HCT116 (cell line): Measurements from ENCODE around the gene CEBPA. TPM values are rescaled to one million over a fixed set of nuclear protein-coding genes. Genes with fewer than 3 reads are reported as not detected.

ENCODE experiments used
- ATAC-seq: fragments of 200-7000 bp; cut with Tn5 transposase; 2 replicates; pipeline ENCODE4 v1.9.1; 2020; ENCODE audit warnings: mild to moderate bottlenecking, moderate library complexity
- BruUV-seq: library from RNA; stranded (reverse); fragments of 400-500 nt; replicated peaks from 2 replicates; lab custom pipeline; 2021; lab: Mats Ljungman, UMichigan
- CTCF ChIA-PET: fragments of 300-600 bp; sonication (Branson Sonifier 250); formaldehyde crosslinking; loops from one replicate; lab custom pipeline; 2021; ENCODE audit warnings: antibody characterized with exemption; lab: Charles Lee
- POLR2A ChIA-PET: fragments of 300-600, 350-600 bp; sonication (Branson Sonifier 250); formaldehyde crosslinking; loops from one replicate; lab custom pipeline; 2021; ENCODE audit warnings: antibody characterized with exemption; lab: Charles Lee
- RAD21 ChIA-PET, 2 experiments: fragments of 300-600 bp; sonication (Branson Sonifier 250); formaldehyde crosslinking; loops; one replicate each; lab custom pipeline; 2023; ENCODE audit warnings: low total read pairs in 2 of 2; ENCODE audit not compliant: uncharacterized antibody in 2 of 2, unreplicated experiment in 2 of 2, low non-redundant PET in 1 of 2; lab: Charles Lee
- DNase-seq: peaks from one replicate; pipeline ENCODE4 v3.0.0-alpha.2; 2010; ENCODE audit warnings: low read depth, low spot score
- H2AFZ ChIP-seq: fragments of 200-600 bp; shearing (Covaris generic), sonication (generic); 2 replicates; pipeline ENCODE4 v1.6.1; 2017; ENCODE audit warnings: low read depth, mixed run types, mixed read lengths, antibody characterized with exemption, low read length; ENCODE audit not compliant: poor library complexity, severe bottlenecking
- H3K27ac ChIP-seq: 2 replicates; pipeline ENCODE4 v1.5.1; 2012; ENCODE audit warnings: low read depth, low read length
- H3K27me3 ChIP-seq: fragments of 200-600 bp; sonication (generic); 2 replicates; pipeline ENCODE4 v1.6.1; 2016; ENCODE audit warnings: mixed run types, low read length, mixed read lengths; ENCODE audit not compliant: insufficient read depth
- H3K36me3 ChIP-seq, 2 experiments: fragments of 200-500 bp in 1 of 2; fragments of 200-600 bp in 1 of 2; sonication (Bioruptor generic) in 1 of 2; sonication (generic) in 1 of 2; 2 replicates each; pipeline versions ENCODE4 v1.5.1 to v1.6.1; 2014 to 2016; ENCODE audit warnings: low read length in 2 of 2, inconsistent platforms in 1 of 2, mixed read lengths in 1 of 2, mixed run types in 1 of 2; ENCODE audit not compliant: insufficient read depth in 2 of 2, control insufficient read depth in 1 of 2
- H3K4me1 ChIP-seq, 2 experiments: fragments of 200-600 bp in 1 of 2; sonication (generic) in 1 of 2; 2 replicates each; pipeline versions ENCODE4 v1.5.1 to v1.6.1; 2012 to 2017; ENCODE audit warnings: low read length in 2 of 2, inconsistent platforms in 1 of 2, mild to moderate bottlenecking in 1 of 2, mixed read lengths in 1 of 2, mixed run types in 1 of 2, moderate library complexity in 1 of 2; ENCODE audit not compliant: insufficient read depth in 2 of 2, control insufficient read depth in 1 of 2
- H3K4me2 ChIP-seq: fragments of 200-600 bp; sonication (generic); 2 replicates; pipeline ENCODE4 v1.6.1; 2017; ENCODE audit warnings: mixed run types, low read length, mixed read lengths
- H3K4me3 ChIP-seq, 2 experiments: fragments of 200-600 bp in 1 of 2; sonication (generic) in 1 of 2; replicated peaks in 1 of 2; 2 replicates each; pipeline ENCODE4 v1.5.1; 2011 to 2016; ENCODE audit warnings: low read length in 2 of 2, control low read depth in 1 of 2, low read depth in 1 of 2, mild to moderate bottlenecking in 1 of 2, mixed read lengths in 1 of 2, mixed run types in 1 of 2
- H3K79me2 ChIP-seq: fragments of 200-600 bp; sonication (generic); 2 replicates; pipeline ENCODE4 v1.6.1; 2017; ENCODE audit warnings: mild to moderate bottlenecking, mixed run types, low read length, moderate library complexity, mixed read lengths; ENCODE audit not compliant: insufficient read depth
- H3K9ac ChIP-seq: fragments of 200-600 bp; sonication (generic); 2 replicates; pipeline ENCODE4 v1.6.1; 2016; ENCODE audit warnings: low read length, mixed read lengths
- H3K9me2 ChIP-seq: fragments of 200-600 bp; sonication (generic), shearing (Covaris generic); 2 replicates; pipeline ENCODE4 v1.6.1; 2017; ENCODE audit warnings: mixed run types, mild to moderate bottlenecking, moderate library complexity; ENCODE audit not compliant: insufficient read depth
- H3K9me3 ChIP-seq, 2 experiments: fragments of 200-500 bp in 1 of 2; fragments of 200-600 bp in 1 of 2; sonication (Bioruptor generic) in 1 of 2; sonication (generic) in 1 of 2; 2 replicates each; pipeline ENCODE4 v1.6.1; 2014 to 2017; ENCODE audit warnings: low read length in 2 of 2, mixed read lengths in 2 of 2, inconsistent platforms in 1 of 2, low read depth in 1 of 2, mild to moderate bottlenecking in 1 of 2, mixed run types in 1 of 2, moderate library complexity in 1 of 2; ENCODE audit not compliant: control insufficient read depth in 1 of 2, insufficient read depth in 1 of 2
- H4K20me1 ChIP-seq: fragments of 200-600 bp; sonication (generic), shearing (Covaris generic); 2 replicates; pipeline ENCODE4 v1.6.1; 2017; ENCODE audit warnings: mixed run types, mild to moderate bottlenecking, moderate library complexity; ENCODE audit not compliant: insufficient read depth
- CBX3 ChIP-seq: IDR thresholded peaks from 2 replicates; pipeline ENCODE4 v1.6.1; 2012; ENCODE audit warnings: low read depth
- ELF1 ChIP-seq: IDR thresholded peaks from 2 replicates; pipeline ENCODE4 v1.6.1; 2012; ENCODE audit warnings: low read depth, borderline replicate concordance
- JUND ChIP-seq: IDR thresholded peaks from 2 replicates; pipeline ENCODE4 v1.6.1; 2012
- POLR2A ChIP-seq: IDR thresholded peaks from 2 replicates; pipeline ENCODE4 v1.7.0; 2011; ENCODE audit warnings: borderline replicate concordance; ENCODE audit not compliant: insufficient read depth, insufficient read length; ENCODE audit errors: extremely low read depth
- POLR2AphosphoS5 ChIP-seq: IDR thresholded peaks from 2 replicates; pipeline ENCODE4 v1.6.1; 2011; ENCODE audit warnings: mild to moderate bottlenecking, low read depth, low read length, moderate library complexity
- RAD21 ChIP-seq: IDR thresholded peaks from 2 replicates; pipeline ENCODE4 v1.6.1; 2012; ENCODE audit warnings: low read depth, mild to moderate bottlenecking
- SP1 ChIP-seq: IDR thresholded peaks from 2 replicates; pipeline ENCODE4 v1.6.1; 2012; ENCODE audit warnings: low read depth
- SRF ChIP-seq: IDR thresholded peaks from 2 replicates; pipeline ENCODE4 v1.6.1; 2012; ENCODE audit warnings: low read depth
- YY1 ChIP-seq: IDR thresholded peaks from 2 replicates; pipeline ENCODE4 v1.6.1; 2011; ENCODE audit warnings: low read length, low read depth, moderate library complexity, mild to moderate bottlenecking; ENCODE audit not compliant: insufficient replicate concordance; ENCODE audit errors: extremely low read depth
- intact Hi-C: fragments of 100-400 bp; cut with micrococcal nuclease; formaldehyde crosslinking; loops from 2 replicates; pipeline ENCODE4 v1.10.0; 2022
- total RNA-seq: library from RNA; stranded (reverse); gene quantifications from one replicate; pipeline ENCODE4 v1.2.1, GENCODE V29; 2021; ENCODE audit not compliant: unreplicated experiment
- TF ChIP-seq, protein P1 (sequence below): IDR thresholded peaks from 2 replicates; pipeline ENCODE4 v1.6.1; 2012; ENCODE audit warnings: low read depth
- TF ChIP-seq, protein P2 (sequence below), 3 experiments: fragments of 200-600 bp in 1 of 3; sonication (generic) in 1 of 3; IDR thresholded peaks in 2 of 3; conservative IDR thresholded peaks in 1 of 3; 2 replicates each; pipeline ENCODE4 v1.5.1; 2012 to 2017; ENCODE audit warnings: low read depth in 2 of 3, low read length in 2 of 3, antibody characterized with exemption in 1 of 3, borderline replicate concordance in 1 of 3, control low read depth in 1 of 3, mild to moderate bottlenecking in 1 of 3, mixed read lengths in 1 of 3, mixed run types in 1 of 3, moderate library complexity in 1 of 3; ENCODE audit not compliant: insufficient read depth in 1 of 3
- TF ChIP-seq, protein P3 (sequence below): IDR thresholded peaks from 2 replicates; pipeline ENCODE4 v1.6.1; 2012
- TF ChIP-seq, protein P4 (sequence below): IDR thresholded peaks from 2 replicates; pipeline ENCODE4 v1.6.1; 2012

Gene CEBPA
- total RNA-seq, 1 experiment from 2014 or later = 7.0 TPM

DNA sequence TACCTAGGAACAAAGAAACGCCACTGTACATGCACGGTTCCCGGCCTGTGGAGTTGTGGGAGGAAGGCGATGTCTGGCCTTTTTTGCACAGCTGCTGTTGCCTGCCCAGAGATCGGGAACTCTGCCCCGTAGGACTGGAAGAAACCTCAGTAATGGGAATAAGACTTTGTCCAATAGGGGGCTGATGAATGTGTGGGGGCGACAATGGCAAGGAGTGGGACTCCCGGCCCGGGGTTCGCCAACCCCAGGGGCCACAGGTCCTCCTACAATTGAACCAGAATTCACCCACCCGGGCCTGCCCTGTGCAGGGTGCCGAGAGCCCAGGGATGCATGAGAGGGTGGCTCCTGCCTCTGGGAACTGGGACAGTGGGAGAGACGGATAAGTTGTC lies 2.0 kb upstream of the CEBPA start:
- H3K27me3 ChIP-seq = no peaks in the 10 kb centered on the region
- ChIA-PET POLR2A (interaction anchor here (2.5 kb wide), 1 partner anchor 70 kb away, joined by 17 read pairs; the partner anchor contains the start of gene CEBPG), CTCF (interaction anchor here (1.9 kb wide), 1 partner anchor 68 kb away, joined by 7 read pairs; no protein-coding TSS in a partner anchor), RAD21 (interaction anchor here in 1 of 2 experiments (0.5 kb wide), 1 partner anchor 120 kb away, joined by 3 read pairs; no protein-coding TSS in a partner anchor)
- no peaks in the 10 kb centered on the region for H3K36me3 ChIP-seq
- ATAC-seq (no peak), DNase-seq (no peak)
- H3K4me1 ChIP-seq = peaks cover 8 to 21% of the 10 kb centered on the region in 2 experiments; a peak in 2 of 4 replicates
- H2AFZ ChIP-seq = no peak overlapping the region
- TSS peak; percentile 67 for BruUV-seq
- no peaks in the 10 kb centered on the region for H3K9me3 ChIP-seq
- intact Hi-C loops = loop anchor here (5.0 kb wide), 1 partner anchor 57 kb away; no protein-coding TSS in a partner anchor
- no peaks in the 10 kb centered on the region for H3K9me2 ChIP-seq
- TF ChIP-seq, protein P1, sequence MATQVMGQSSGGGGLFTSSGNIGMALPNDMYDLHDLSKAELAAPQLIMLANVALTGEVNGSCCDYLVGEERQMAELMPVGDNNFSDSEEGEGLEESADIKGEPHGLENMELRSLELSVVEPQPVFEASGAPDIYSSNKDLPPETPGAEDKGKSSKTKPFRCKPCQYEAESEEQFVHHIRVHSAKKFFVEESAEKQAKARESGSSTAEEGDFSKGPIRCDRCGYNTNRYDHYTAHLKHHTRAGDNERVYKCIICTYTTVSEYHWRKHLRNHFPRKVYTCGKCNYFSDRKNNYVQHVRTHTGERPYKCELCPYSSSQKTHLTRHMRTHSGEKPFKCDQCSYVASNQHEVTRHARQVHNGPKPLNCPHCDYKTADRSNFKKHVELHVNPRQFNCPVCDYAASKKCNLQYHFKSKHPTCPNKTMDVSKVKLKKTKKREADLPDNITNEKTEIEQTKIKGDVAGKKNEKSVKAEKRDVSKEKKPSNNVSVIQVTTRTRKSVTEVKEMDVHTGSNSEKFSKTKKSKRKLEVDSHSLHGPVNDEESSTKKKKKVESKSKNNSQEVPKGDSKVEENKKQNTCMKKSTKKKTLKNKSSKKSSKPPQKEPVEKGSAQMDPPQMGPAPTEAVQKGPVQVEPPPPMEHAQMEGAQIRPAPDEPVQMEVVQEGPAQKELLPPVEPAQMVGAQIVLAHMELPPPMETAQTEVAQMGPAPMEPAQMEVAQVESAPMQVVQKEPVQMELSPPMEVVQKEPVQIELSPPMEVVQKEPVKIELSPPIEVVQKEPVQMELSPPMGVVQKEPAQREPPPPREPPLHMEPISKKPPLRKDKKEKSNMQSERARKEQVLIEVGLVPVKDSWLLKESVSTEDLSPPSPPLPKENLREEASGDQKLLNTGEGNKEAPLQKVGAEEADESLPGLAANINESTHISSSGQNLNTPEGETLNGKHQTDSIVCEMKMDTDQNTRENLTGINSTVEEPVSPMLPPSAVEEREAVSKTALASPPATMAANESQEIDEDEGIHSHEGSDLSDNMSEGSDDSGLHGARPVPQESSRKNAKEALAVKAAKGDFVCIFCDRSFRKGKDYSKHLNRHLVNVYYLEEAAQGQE = no peak
- TF ChIP-seq JUND (no peak), CBX3 (no peak), YY1 (no peak), POLR2AphosphoS5 (no peak), RAD21 (no peak), SP1 (no peak), ELF1 (no peak), POLR2A (no peak), SRF (no peak)
- TF ChIP-seq, protein P2, sequence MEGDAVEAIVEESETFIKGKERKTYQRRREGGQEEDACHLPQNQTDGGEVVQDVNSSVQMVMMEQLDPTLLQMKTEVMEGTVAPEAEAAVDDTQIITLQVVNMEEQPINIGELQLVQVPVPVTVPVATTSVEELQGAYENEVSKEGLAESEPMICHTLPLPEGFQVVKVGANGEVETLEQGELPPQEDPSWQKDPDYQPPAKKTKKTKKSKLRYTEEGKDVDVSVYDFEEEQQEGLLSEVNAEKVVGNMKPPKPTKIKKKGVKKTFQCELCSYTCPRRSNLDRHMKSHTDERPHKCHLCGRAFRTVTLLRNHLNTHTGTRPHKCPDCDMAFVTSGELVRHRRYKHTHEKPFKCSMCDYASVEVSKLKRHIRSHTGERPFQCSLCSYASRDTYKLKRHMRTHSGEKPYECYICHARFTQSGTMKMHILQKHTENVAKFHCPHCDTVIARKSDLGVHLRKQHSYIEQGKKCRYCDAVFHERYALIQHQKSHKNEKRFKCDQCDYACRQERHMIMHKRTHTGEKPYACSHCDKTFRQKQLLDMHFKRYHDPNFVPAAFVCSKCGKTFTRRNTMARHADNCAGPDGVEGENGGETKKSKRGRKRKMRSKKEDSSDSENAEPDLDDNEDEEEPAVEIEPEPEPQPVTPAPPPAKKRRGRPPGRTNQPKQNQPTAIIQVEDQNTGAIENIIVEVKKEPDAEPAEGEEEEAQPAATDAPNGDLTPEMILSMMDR (IDR thresholded peaks at IDR 0.05 in 2 of 3, conservative IDR thresholded peaks at IDR 0.05 in 1 of 3; ENCODE audit: borderline replicate concordance in 1 of 3, insufficient read depth in 1 of 3, low read depth in 2 of 3, low read length in 2 of 3) = no peak
- TF ChIP-seq, protein P3, sequence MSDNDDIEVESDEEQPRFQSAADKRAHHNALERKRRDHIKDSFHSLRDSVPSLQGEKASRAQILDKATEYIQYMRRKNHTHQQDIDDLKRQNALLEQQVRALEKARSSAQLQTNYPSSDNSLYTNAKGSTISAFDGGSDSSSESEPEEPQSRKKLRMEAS = no peak
- TF ChIP-seq, protein P4, sequence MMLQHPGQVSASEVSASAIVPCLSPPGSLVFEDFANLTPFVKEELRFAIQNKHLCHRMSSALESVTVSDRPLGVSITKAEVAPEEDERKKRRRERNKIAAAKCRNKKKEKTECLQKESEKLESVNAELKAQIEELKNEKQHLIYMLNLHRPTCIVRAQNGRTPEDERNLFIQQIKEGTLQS = no peak
- no peak overlapping the region for H3K27ac ChIP-seq
- no peaks in the 10 kb centered on the region for H4K20me1 ChIP-seq
- H3K9ac ChIP-seq = no peak overlapping the region
- no peaks in the 10 kb centered on the region for H3K79me2 ChIP-seq
- H3K4me2 ChIP-seq = peak overlapping the region; percentile 96; the same call in 1 of the 2 replicates
- no peak overlapping the region for H3K4me3 ChIP-seq
